RPMI7951 (cell line): ENCODE data around the gene RNU1-1. TPM values are rescaled to one million over a fixed set of nuclear protein-coding genes. Genes with fewer than 3 reads are reported as not detected.
"Not testable (repeated sequence)": the region's sequence is repeated elsewhere in the genome, so short reads cannot be mapped to it uniquely, and the experiment has no call there.

ENCODE experiments used
- DNase-seq: peaks from one replicate; pipeline ENCODE4 v3.0.0-alpha.2; 2012; ENCODE audit warnings: low read depth
- total RNA-seq: library from RNA; depleted of rRNA; stranded (reverse); fragments of >200 nt; shearing (Covaris generic); gene quantifications from 2 replicates; pipeline ENCODE4 v1.2.3, GENCODE V29; 2014

The RNU1-1 gene
- total RNA-seq, 1 experiment from 2014 or later, result under 0.01 TPM

DNA sequence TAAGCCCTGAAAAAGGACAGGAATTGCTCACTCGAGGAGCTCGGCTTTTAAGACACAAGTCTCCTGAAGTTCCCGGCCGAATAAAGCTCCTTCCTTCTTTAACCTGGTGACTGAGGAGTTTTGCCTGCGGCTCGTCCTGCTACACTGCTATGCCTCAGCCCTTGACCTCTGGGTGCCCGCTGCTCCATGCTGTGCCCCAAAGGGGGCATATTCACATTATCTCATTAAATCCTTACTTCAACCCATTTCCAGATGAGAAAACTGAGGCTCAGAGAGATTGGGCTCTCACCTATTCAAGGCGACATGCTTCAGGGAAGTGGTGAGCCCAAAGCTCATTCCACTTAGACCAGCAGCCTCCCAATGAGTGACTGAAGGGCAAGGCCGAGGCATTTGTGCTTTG lies 20.4 kb downstream of the RNU1-1 start:
- not testable (repeated sequence) for DNase-seq

DNA sequence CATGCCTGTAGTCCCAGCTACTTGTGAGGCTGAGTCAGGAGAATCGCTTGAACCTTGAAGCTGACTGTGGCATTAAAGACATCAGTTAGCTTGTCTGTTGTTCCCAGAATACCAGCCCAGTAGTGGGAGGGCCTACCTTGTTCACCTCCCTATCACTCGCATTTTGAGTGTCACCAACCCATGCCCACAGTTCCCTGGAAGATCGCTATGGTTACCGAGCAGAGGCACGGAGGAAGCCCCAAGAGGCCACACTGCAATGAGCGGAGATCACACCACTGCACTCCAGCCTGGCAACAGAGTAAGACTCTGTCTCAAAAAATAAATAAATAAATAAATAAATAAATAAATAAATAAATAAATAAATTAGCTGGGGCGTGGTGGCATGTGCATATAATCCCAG lies 21.1 kb downstream of the RNU1-1 start:
- not testable (repeated sequence) for DNase-seq

- DNase-seq, result no peak
These were observed 22.9 kb downstream of the RNU1-1 start for GRCh38 chr1:16491056-16491675.

- DNase-seq, result not testable (repeated sequence)
These were observed 24.7 kb downstream of the RNU1-1 start for GRCh38 chr1:16489195-16489880.

GRCh38 chr1:16487011-16487410 lies 27.1 kb downstream of the RNU1-1 start:
- DNase-seq, result not testable (repeated sequence)

- DNase-seq, result not testable (repeated sequence)
These were observed 27.8 kb downstream of the RNU1-1 start for GRCh38 chr1:16486316-16486715.

DNA sequence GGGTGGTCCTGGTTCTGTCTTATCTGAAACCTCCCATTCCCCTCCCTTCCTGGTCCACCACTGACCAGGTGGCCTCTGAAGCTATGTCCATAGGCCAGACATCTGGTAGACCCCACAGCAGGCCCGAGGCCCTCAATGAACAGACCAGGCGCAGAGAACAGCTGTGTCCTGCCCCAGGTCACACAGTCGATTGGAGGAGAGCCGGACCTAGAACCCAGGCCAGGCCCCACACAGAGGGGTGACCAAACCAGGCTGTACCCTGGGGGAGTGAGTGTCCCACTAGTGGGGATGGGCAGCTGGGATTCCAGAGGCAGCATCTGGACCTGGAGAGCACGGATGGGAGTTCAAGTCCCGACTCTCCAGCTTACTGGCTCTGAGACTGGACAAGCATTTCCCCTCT lies 29.2 kb downstream of the RNU1-1 start:
- no peak for DNase-seq

DNA sequence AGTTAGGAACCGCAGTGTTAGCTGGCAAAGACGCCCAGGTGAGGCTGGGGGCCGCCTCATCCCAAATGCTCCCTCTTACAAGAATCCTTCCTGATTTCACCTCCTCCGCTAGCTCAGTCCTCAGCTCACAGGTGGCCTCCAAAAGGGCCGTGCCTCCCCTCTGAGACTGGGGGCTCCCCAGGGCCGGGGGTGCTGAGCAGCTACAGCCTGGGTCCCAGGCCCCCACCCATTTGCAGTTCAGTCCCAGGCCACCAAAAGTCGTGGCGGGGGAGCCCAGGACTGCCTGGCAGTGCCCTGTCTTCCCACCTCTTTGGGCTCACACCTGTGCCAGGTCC lies 29.6 kb downstream of the RNU1-1 start:
- no peak for DNase-seq

DNA sequence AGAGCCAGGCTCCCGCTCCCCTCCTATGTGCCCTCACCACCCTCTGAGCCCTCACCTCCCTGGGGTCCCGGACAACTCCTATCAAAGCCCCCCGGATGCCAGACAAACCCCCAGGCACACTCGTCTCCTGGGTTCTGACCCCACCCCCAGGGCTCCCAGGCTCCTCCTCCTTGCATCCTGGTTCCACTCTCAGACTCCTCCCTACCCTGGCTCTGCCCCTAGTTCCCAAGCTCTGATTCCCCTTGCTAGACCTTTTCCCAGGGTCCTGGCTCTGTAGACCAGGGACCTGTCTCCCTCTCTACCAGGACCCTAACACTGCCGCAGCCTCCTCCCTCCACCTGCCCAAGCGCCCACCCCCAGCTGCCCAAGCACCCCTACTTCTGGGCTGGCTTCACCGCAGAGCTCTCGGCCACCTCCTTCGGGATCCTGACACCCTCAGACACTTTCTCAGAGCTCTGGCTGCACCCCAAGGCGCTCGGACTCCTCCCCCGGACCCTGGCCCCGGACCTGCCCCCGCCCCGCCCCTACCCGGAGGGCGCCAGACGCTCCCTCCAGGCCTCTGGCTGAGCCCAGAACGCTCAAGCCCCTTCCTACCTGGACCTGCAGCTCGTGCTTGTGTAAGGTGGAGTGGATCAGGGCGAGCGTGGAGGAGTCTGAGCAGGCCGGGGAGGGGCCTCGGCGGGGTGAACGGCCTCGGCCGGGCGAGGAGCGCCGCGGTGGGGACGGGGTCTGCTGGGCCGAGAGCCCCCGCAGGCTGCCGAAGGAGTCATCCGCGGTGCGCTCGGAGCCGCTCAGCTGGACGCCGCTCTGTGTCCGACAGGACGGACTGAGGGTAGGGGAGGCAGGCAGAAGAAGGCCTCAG lies 30.2 kb downstream of the RNU1-1 start:
- DNase-seq, result not testable (repeated sequence)

- not testable (repeated sequence) for DNase-seq
These were observed 30.9 kb downstream of the RNU1-1 start for GRCh38 chr1:16483146-16483545.

GRCh38 chr1:16478091-16478490 lies 36.0 kb downstream of the RNU1-1 start:
- no peak for DNase-seq

DNA sequence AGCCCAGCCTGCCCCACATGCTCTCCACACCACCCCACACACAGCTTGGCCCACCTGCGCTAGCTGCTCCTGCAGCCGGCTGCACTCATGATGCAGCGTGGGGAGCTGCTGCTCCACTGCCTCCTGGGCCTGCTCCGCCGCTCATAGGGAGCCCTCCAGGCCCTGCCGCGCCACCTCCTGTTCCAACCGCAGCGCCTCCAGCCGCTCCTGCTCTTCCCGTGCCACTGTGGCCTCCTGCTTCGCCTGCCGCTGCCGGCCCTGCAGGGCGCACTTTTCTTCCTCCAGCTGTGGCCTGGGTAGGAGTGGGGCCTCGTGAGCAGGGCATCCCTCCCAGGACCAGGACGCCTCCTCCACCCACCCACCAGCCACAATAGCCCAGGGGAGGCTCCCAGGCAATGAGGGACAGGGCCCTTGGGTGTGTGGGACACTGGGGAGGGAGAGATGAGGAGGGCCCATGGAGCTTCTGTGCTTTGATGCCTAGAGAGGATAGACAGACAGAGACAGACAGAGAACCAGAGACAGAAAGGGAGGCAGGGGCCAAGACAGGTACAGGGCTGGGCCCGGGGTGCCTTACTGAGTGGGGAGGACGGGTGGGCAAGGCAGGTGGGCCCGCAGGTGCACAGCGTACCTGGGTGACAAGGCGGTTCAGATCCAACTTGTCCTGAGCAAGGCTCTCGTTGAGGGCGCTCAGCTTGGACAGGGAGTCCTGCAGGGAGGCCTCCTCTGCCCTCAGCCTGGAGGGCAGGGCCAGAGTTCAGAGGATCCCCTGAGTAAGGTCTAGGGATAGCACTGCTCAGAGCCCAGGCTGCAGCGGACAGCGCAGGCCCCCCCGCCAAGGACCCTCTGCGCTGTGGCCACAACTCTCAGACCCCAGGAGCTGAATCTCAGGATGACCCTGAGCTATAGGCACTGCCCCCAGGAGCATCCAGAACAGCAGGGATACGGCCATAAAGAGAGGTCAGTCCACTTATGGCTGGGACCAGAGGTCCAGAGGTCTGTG lies 38.0 kb downstream of the RNU1-1 start:
- not testable (repeated sequence) for DNase-seq

DNA sequence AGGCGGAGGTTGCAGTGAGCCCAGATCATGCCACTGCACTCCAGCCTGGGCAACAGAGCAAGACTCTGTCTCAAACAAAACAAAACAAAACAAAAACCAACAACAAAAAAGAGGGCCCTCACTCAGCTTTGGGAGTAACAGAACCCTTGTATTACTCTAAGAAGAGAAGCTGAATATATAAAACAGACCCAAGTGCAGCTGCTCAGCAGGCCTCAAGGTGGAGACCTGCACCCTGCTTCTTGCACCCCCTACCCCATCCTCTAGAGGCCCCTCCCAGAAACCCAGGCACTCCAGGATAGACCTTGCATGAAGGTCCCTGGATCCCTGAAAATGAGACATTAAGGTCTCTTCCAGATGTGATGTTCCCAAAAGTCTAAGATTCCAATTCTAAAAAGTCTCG lies 39.2 kb downstream of the RNU1-1 start:
- DNase-seq, result not testable (repeated sequence)

- no peak for DNase-seq
These were observed 39.8 kb downstream of the RNU1-1 start for GRCh38 chr1:16474166-16474800.

- DNase-seq, result no peak
These were observed 45.5 kb downstream of the RNU1-1 start for GRCh38 chr1:16468558-16468957.

DNA sequence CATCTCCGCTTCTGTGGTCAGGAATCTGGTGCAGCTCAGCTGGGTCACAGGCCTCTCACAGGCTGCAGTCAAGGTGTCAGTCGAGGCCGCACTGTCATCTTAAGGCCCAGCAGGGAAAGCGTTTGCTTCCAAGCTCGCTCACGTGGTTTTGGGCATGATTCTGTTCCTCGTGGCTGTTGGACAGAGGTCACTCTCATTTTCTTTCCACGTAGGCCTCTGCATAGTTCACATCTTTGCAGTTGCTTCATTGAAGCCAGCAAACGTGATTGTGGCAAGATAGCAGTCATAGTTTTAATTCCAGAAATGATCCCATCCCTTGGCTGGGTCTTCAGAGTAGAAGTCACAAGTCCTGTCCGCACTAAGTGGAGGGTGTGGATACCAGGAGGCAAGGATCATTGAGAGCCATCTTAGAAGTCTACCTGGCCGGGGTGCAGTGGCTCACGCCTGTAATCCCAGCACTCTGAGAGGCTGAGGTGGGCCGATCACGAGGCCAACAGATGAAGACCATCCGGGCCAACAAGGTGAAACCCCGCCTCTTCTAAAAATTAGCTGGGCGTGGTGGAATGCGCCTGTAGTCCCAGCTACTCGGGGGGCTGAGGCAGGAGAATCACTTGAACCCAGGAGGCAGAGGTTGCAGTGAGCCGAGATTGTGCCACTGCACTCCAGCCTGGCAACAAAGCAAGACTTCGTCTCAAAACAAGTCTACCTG lies 49.0 kb downstream of the RNU1-1 start:
- no peak for DNase-seq
